HepG2 (cell line): ENCODE data around the gene GNA15. TPM values are rescaled to one million over a fixed set of nuclear protein-coding genes. Genes with fewer than 3 reads are reported as not detected.

Experiments
- ATAC-seq: fragments of 200-7000 bp; cut with Tn5 transposase; 3 replicates; pipeline ENCODE4 v1.9.1; 2020; ENCODE audit warnings: mild to moderate bottlenecking, moderate library complexity
- BruUV-seq: library from RNA; stranded (reverse); fragments of 400-500 nt; replicated peaks from 2 replicates; lab custom pipeline; 2021; lab: Mats Ljungman, UMichigan
- CTCF ChIA-PET: fragments of 300-600 bp; formaldehyde crosslinking; extraction: SDS; loops from one replicate; lab custom pipeline; 2021; ENCODE audit warnings: low total read pairs, inconsistent platforms, low intra/inter-chr PET ratio; lab: Yijun Ruan, JAX
- POLR2A ChIA-PET: fragments of 350-600 bp; sonication (Branson Sonifier 250); formaldehyde crosslinking; loops from one replicate; lab custom pipeline; 2020; ENCODE audit warnings: antibody characterized with exemption, inconsistent platforms; lab: Yijun Ruan, JAX
- DNase-seq: peaks from one replicate; pipeline ENCODE4 v3.0.0-alpha.2; 2015; ENCODE audit warnings: low spot score
- FAIRE-seq: peaks from 3 replicates; lab custom pipeline; 2011; peaks lifted over from hg19 to GRCh38; lab: Jason Lieb, UNC
- H2AFZ ChIP-seq: one replicate; pipeline ENCODE4 v1.6.1; 2011; ENCODE audit warnings: low read length, inconsistent platforms
- H3K27ac ChIP-seq: fragments of 300-600 bp; 3 replicates; pipeline ENCODE4 v1.8.0; 2011; ENCODE audit warnings: mixed run types, mild to moderate bottlenecking, mixed read lengths, low read length, inconsistent platforms; ENCODE audit not compliant: insufficient read depth; ENCODE audit errors: extremely low read length
- H3K27me3 ChIP-seq, 2 experiments: fragments of 200-600 bp in 1 of 2; 2 replicates in 1 of 2; 3 replicates in 1 of 2; pipeline versions ENCODE4 v1.6.0 to v1.8.0; 2011; ENCODE audit warnings: low read length in 2 of 2, mild to moderate bottlenecking in 2 of 2, moderate library complexity in 2 of 2, inconsistent platforms in 1 of 2; ENCODE audit not compliant: insufficient read depth in 2 of 2, control insufficient read depth in 1 of 2
- H3K36me3 ChIP-seq, 2 experiments: fragments of 200-600 bp in 1 of 2; replicated peaks in 1 of 2; 2 replicates in 1 of 2; 3 replicates in 1 of 2; pipeline versions ENCODE4 v1.5.1 to v1.8.0; 2011; ENCODE audit warnings: low read length in 2 of 2, inconsistent platforms in 1 of 2; ENCODE audit not compliant: insufficient read depth in 2 of 2, control insufficient read depth in 1 of 2
- H3K4me1 ChIP-seq: 2 replicates; pipeline ENCODE4 v1.5.1; 2012; ENCODE audit warnings: low read length, inconsistent platforms; ENCODE audit not compliant: insufficient read depth
- H3K4me2 ChIP-seq: 2 replicates; pipeline ENCODE4 v1.6.0; 2011; ENCODE audit warnings: low read depth, low read length, inconsistent platforms
- H3K4me3 ChIP-seq, 3 experiments: fragments of 200-600 bp in 1 of 3; sonication (generic), shearing (Covaris generic) in 1 of 3; replicated peaks in 1 of 3; 2 replicates each; pipeline ENCODE4 v1.5.1; 2011 to 2016; ENCODE audit warnings: low read length in 3 of 3, inconsistent platforms in 2 of 3, low read depth in 2 of 3, mild to moderate bottlenecking in 2 of 3, control low read depth in 1 of 3, mixed read lengths in 1 of 3; ENCODE audit not compliant: insufficient read depth in 1 of 3
- H3K79me2 ChIP-seq: one replicate; pipeline ENCODE4 v1.6.1; 2011; ENCODE audit warnings: low read length, inconsistent platforms; ENCODE audit not compliant: insufficient read depth
- H3K9ac ChIP-seq: 2 replicates; pipeline ENCODE4 v1.6.0; 2011; ENCODE audit warnings: mild to moderate bottlenecking, low read depth, low read length, inconsistent platforms; ENCODE audit not compliant: insufficient read depth
- H3K9me3 ChIP-seq: 2 replicates; pipeline ENCODE4 v1.5.1; 2012; ENCODE audit warnings: mild to moderate bottlenecking, low read length
- H4K20me1 ChIP-seq: 2 replicates; pipeline ENCODE4 v1.6.0; 2011; ENCODE audit warnings: inconsistent platforms, mild to moderate bottlenecking, low read length, moderate library complexity; ENCODE audit not compliant: insufficient read depth
- AGO2 ChIP-seq: fragments of 200-400 bp; formaldehyde crosslinking; optimal IDR thresholded peaks from 2 replicates; pipeline ENCODE3; 2017; ENCODE audit warnings: mild to moderate bottlenecking, low read depth, low read length, moderate library complexity
- ASH2L ChIP-seq: fragments of 300-600, 200-600 bp; sonication (generic); IDR thresholded peaks from 2 replicates; pipeline ENCODE4 v1.7.0; 2017; ENCODE audit warnings: low read depth, mild to moderate bottlenecking, moderate library complexity, mixed read lengths, low read length; ENCODE audit not compliant: insufficient read length
- LBX2 ChIP-seq: sonication (generic); formaldehyde crosslinking; IDR thresholded peaks from 2 replicates; pipeline ENCODE4 v1.5.0; 2020; ENCODE audit warnings: missing genetic modification reagents, mild to moderate bottlenecking, borderline replicate concordance
- WGBS: methylation state at CpG from one replicate; pipeline ENCODE4 v1.1.6; 2017; ENCODE audit warnings: low lambda C conversion rate; 5-methylcytosine and 5-hydroxymethylcytosine counted together
- in situ Hi-C: cut with HindIII; loops from 2 replicates; pipeline ENCODE4 v1.10.0; 2017; ENCODE audit warnings: low pct_unique_long_range_greater_than_20kb; ENCODE audit not compliant: extremely low pct_ligation_motif_present
- intact Hi-C: fragments of 100-400 bp; cut with micrococcal nuclease; formaldehyde crosslinking; loops from one replicate; pipeline ENCODE4 v1.10.0; 2022; ENCODE audit not compliant: unreplicated experiment
- polyA plus RNA-seq, 8 experiments: library from polyadenylated mRNA; depleted of rRNA in 3 of 8; stranded (reverse) in 7 of 8; unstranded in 1 of 8; fragments of >200 nt; fragmentation: Illumina TruSeq in 4 of 8; extraction: Trizol in 4 of 8; gene quantifications; 2 replicates each; pipeline versions ENCODE4 v1.2.1 to v1.2.3, GENCODE V29; 2011 to 2016; ENCODE audit warnings: low read depth in 4 of 8, missing spikeins in 1 of 8, mixed read lengths in 1 of 8; ENCODE audit not compliant: insufficient read depth in 1 of 8
- total RNA-seq, 5 experiments: library from RNA; depleted of rRNA; stranded (reverse); fragments of >200 nt; fragmentation: Illumina TruSeq; extraction: Trizol; gene quantifications; 2 replicates each; pipeline ENCODE4 v1.2.3, GENCODE V29; 2016; ENCODE audit warnings: low read depth in 1 of 5

The GNA15 gene
- total and polyA plus RNA-seq, 2 of the 13 experiments (the other 11 are each of a cell fraction or from before 2014, with no cell fraction given) = not detected

DNA sequence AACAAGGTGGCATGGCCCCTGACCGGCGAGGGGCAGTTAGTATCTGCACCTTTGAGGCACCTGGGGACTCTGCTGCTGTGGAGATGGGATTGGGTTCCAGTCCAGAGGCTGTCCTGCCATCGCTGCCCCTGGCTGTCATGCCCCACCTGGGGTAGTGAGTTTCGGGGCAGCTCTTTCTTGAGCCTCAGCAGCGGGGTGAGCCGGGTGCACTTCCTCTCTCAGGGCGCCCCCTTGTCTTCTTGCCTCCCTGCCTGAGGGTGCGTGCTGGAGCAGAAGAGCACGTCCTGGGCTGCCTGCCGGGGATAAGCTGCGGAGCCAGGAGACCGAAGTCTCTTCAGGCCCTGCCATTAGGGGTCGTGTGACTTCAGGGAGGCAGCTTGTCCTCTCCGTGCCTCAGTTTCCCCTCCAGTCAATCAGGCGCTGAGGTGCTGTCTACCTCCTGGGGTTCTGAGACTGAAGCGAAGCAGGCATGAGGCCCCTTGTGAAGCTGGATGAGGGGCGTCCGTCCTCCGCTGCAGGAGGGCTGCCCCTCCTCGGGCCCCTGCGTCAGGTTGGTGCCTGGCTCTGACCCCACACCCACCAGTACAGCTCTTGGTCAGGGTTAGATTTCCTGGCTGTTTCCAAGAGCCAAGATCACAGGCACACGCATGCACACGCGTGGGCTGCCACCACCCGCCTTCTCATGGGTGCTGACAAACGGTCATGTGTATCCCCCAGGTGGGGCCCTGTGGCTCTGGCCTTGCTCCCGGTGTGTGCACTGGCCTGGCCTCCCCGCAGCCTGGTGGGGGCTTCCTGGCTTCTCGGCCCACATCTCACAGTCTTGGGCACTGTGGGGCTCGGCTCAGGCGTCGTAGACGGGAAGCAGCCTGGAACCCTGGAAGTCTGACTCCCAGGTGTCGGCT is 33.3 kb upstream of the GNA15 start:
- 88% methylated on average over 20 of the region's 34 CpGs for WGBS
- ChIA-PET POLR2A (no interaction called here), CTCF (interaction anchor here (0.9 to 3.0 kb wide), 2 partner anchors 26 to 141 kb away, joined by 3 to 34 read pairs; no protein-coding TSS in a partner anchor)
- Histone ChIP-seq H3K4me1 (peaks cover 54% of the 10 kb centered on the region), H3K9ac (no peak overlapping the region), H4K20me1 (peaks cover 19% of the 10 kb centered on the region; the same call in 1 of the 2 replicates), H3K27me3 (no peaks in the 10 kb centered on the region), H3K79me2 (peaks cover 76% of the 10 kb centered on the region), H3K36me3 (no peaks in the 10 kb centered on the region; a peak in 1 of 5 replicates), H3K9me3 (no peaks in the 10 kb centered on the region), H3K4me2 (no peak overlapping the region), H3K4me3 (no peak overlapping the region), H2AFZ (no peak overlapping the region), H3K27ac (no peak overlapping the region)
- no peak for TF ChIP-seq LBX2 (CRISPR knock-in tag)
- TF ChIP-seq AGO2 = peak; percentile 24
- DNase-seq = no peak
- intact Hi-C loops = no loop called here
- BruUV-seq = no TSS peak
- FAIRE-seq = no peak
- ATAC-seq = no peak
- in situ Hi-C loops = no loop called here

DNA sequence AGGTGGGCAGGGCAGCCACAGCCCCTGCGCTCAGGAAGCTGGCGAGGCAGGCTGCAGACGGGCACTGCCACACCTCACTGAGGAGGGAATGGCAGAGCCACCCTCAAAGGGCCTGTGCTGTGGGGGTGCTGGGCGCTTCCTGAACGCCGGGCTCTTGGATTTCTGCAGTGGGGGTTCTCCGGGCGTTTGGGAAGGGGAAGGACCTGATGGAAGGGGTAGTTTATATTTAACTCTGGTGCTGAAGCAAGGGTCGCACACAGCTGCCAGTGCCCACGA is 31.2 kb upstream of the GNA15 start:
- DNase-seq = no peak
- no peak overlapping the region for H3K4me2 ChIP-seq
- ChIA-PET CTCF (interaction anchor here (1.1 to 3.0 kb wide), 4 partner anchors 28 to 153 kb away, joined by 4 to 34 read pairs (median 10); no protein-coding TSS in a partner anchor), POLR2A (interaction anchor here (1.0 to 1.6 kb wide), 8 partner anchors 8 to 151 kb away, joined by 3 to 7 read pairs (median 4); partner anchors contain the start of gene TLE5)
- H3K9me3 ChIP-seq = no peaks in the 10 kb centered on the region
- intact Hi-C loops (loop anchor here (1.0 kb wide), 1 partner anchor 142 kb away; no protein-coding TSS in a partner anchor), in situ Hi-C loops (no loop called here)
- WGBS = 80% methylated on average over 4 of the region's 10 CpGs
- H3K27me3 ChIP-seq = no peaks in the 10 kb centered on the region
- no peaks in the 10 kb centered on the region; a peak in 2 of 5 replicates for H3K36me3 ChIP-seq
- H3K79me2 ChIP-seq = peaks cover 66% of the 10 kb centered on the region
- no peak overlapping the region for H3K9ac ChIP-seq
- BruUV-seq = no TSS peak
- peaks cover 30% of the 10 kb centered on the region; the same call in 1 of the 2 replicates for H4K20me1 ChIP-seq
- no peak for ATAC-seq
- peaks cover 49% of the 10 kb centered on the region for H3K4me1 ChIP-seq
- FAIRE-seq = no peak
- TF ChIP-seq ASH2L (no peak), AGO2 (peak; percentile 37)
- H3K4me3 ChIP-seq = no peak overlapping the region
- no peak overlapping the region for H3K27ac ChIP-seq
- no peak overlapping the region for H2AFZ ChIP-seq
